SKM-1 treated with dmso at 0.1 percent for 144 hours (cell line): ENCODE data around the gene GRID2IP.
"Not testable (repeated sequence)": the region's sequence is repeated elsewhere in the genome, so short reads cannot be mapped to it uniquely, and the experiment has no call there.

Source experiments
- DNase-seq: peaks from one replicate; lab custom pipeline; 2025; ENCODE audit not compliant: unreplicated experiment; lab: John Stamatoyannopoulos, UW

GRID2IP gene

GRCh38 chr7:6495597-6496262 lies 55.5 kb downstream of the GRID2IP start:
- DNase-seq, result no peak

GRCh38 chr7:6494365-6494764 lies 56.9 kb downstream of the GRID2IP start:
- DNase-seq, result no peak

DNA sequence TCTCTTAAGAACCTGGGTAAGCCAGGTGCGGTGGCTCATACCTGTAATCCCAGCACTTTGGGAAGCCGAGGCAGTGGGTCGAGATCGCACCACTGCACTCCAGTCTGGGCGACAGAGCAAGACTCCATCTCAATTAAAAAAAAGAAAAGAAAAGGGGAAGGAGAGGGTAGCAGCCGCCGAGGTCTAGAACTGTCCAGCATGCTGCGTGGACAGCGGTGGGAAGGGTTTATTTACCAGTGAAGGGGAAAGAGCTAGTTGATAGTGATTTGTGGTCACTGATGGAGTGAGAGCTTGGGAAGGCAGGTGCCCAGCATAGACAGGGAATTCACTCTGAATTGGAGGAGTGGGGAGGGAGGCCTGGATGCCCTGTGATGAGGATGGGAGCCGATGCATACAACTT lies 60.1 kb downstream of the GRID2IP start:
- no peak for DNase-seq

- DNase-seq, result peak; percentile 3
These were observed 61.6 kb downstream of the GRID2IP start for GRCh38 chr7:6489612-6490011.

- no peak for DNase-seq
These were observed 64.1 kb downstream of the GRID2IP start for GRCh38 chr7:6487184-6487545.

DNA sequence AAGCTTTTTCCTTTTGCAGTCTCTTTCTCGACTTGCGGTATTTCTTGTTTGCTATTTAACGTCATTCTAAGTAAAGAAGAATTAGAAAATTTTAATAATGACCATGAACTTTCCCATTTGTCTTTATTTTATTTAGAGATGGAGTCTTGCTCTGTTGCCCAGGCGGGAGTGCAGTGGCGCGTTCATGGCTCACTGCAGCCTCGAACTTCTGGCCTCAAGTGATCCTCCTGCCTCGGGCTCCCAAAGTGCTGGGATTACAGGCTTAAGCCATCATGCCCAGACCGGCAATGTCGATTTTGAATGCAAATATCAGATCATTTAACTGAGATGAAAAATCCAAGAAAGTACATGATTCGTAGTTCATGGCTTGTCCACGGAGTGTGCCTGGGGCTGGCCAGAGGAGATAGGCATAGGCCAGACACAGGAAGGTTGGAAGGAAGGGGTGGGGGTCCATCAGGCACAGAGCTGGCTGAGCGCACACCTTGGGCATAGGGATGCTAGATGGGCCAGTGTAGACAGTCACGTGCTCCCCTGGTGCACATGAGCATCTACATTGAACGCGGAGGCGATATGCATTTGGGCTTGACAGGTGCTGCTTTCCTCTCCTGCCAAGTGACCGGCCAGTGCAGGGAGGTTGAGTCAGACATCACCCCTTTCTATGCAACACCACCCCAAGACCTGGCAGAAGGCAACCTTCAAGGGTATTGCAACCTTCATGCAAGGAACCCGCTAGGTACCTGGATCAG lies 64.7 kb downstream of the GRID2IP start:
- no peak for DNase-seq

GRCh38 chr7:6482743-6483119 lies 68.5 kb downstream of the GRID2IP start:
- DNase-seq, result no peak

DNA sequence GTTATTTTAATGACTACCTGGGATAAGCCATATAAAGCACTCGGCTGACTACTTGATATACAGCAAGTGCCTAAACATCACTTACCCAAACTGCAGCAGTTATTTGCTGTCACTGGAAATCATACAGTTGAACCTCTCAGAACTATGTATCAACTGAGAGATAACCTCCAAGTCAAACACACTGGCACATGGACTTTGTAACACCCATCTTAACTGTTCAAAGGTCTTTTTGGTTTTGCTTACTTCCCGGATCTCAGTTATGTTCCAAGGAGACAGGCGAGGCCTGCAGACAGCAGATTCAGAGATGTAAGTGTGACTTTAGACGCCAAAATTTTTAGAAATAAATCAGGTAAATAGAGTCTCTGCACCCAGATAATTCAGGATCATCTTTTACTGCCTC lies 69.0 kb downstream of the GRID2IP start:
- DNase-seq, result no peak

- no peak for DNase-seq
These were observed 69.8 kb downstream of the GRID2IP start for GRCh38 chr7:6481445-6481844.

DNA sequence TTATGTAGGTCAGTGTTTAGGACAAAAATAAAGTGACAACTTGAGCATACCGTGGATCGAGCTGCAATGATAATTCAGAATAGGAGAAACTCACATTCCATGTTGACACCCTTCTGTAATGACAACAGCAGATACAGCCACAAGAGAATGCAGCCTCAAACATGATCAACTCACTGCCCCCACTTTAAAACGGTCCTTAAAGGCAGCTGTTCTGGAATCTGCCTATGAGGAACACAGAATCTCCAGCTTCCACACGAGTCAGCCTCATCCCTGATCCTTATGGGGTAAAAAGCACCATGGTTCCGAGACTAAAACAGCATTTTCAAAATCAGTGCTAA lies 71.0 kb downstream of the GRID2IP start:
- DNase-seq, result no peak

GRCh38 chr7:6479067-6479466 lies 72.2 kb downstream of the GRID2IP start:
- no peak for DNase-seq

- no peak for DNase-seq
These were observed 73.1 kb downstream of the GRID2IP start for GRCh38 chr7:6478186-6478585.

DNA sequence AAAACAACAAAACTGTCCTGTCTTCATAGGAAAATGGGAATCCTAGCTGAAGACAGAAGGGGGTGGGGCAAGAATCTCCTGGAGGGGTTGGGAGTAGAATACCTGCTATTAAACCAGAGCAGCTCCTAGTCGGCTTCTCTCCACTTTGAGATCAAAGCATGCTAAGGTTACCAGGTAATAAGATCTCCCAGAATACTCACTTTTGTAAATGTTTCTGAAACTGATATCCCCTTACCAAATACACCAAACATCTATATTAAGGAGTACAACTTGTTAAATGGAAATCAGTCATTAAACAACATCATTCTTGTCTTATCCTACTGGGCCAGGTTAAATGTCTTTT lies 74.0 kb downstream of the GRID2IP start:
- DNase-seq, result no peak

DNA sequence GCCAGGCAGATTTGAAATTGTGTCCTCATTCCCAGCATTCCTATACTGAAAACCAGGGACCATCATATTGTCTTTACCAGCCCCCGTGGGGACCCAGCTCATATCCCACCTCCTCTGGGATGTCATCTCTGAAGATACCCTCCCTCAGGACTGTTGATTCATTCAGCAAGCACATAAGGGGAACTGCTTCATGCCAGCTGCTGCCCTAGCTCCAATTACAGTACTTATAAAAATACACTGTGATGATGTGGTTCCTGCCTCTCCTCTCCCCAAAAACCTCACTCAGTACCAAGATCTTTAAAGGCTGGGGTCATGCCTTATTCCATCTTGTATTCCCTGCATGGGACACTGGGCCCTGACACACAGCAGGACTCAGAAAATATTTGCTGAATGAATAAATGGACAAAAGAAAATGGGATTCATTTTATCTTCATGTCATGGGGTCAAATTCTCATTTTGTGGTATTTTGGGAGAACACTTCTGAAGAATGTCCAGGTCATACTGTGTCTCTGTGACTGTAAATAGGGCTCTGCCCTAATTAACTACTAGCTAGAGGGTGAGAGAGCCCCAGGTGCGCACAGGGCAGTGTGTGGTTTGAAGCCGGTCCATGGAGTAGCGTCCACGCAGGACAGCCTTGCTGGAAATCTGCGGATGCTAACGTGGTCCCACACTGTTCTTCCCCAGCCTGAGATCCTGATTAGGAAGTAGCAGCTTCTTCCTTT lies 74.5 kb downstream of the GRID2IP start:
- DNase-seq, result no peak

DNA sequence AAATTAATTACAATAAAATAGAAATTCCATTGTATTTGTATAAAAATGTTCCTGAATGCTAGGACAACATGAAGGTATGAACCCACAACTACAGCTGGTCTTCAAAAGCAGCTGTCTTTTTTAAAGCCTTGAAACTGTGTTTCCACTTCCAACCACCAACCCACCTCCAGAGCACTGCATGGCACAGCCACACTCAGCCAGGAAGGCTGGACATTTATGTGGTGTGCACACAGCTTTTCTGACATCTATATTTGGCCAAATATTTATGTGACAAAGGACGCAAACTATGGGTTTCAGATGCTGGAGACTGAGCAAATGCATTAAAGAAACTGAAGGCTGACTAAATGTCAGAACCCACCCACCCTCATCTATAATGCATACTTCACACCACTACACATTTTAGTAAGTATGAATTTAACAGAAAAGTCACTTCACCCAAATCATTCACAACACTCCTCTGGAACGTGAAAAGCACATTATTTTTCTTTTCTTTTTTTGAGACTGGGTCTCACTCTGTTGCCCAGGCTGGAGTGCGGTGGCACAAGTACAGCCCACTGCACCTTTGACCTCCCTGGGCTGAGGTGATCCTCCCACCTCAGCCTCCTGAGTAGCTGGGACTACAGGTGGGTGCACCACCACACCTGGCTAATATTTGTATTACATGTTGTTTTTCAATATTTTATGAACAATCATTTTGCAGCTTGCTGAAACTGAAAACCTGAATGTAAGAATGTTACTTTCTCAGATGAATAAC lies 75.7 kb downstream of the GRID2IP start:
- no peak for DNase-seq

- no peak for DNase-seq
These were observed 85.4 kb downstream of the GRID2IP start for GRCh38 chr7:6465862-6466261.

GRCh38 chr7:6463609-6464008 lies 87.7 kb downstream of the GRID2IP start:
- not testable (repeated sequence) for DNase-seq

GRCh38 chr7:6461946-6462550 lies 89.2 kb downstream of the GRID2IP start:
- DNase-seq, result no peak

- DNase-seq, result no peak
These were observed 90.2 kb downstream of the GRID2IP start for GRCh38 chr7:6460990-6461584.

DNA sequence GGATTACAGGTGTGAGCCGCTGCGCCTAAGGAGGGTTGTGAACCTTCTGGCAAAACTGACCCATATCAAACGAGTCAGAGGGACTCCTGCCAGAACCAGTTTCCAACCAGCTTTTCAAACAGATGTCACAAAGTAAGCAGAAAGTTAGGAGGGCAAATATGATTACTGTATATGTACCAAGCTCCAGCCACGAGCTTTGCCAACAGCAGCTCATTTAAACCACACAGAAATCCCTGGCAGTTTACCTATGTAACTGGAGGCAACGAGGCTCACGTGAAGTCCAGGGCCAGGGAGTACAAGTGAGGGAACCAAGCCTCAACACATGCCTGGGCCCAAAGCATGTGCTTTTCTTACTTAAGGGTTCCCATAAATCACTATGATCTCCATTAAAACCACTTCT lies 91.0 kb downstream of the GRID2IP start:
- no peak for DNase-seq

DNA sequence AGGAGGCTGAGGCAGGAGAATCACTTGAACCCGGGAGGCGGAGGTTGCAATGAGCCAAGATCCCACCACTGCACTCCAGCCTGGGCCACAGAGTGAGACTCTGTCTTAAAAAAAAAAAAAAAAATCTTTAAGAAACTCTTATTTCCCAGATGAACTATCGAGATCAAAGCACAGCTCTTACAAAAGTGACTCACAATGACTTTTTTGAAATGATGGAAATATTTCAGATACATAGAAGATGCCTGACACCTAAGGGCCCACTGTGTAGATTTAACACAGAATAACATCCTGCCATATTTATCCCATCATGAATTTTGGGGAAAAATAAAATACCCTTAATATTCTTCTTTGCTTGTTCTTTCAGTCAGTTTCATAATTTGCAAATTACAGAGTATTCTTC lies 92.6 kb downstream of the GRID2IP start:
- not testable (repeated sequence) for DNase-seq
